ENCODE results near the gene GPC4.

Gene GPC4

DNA sequence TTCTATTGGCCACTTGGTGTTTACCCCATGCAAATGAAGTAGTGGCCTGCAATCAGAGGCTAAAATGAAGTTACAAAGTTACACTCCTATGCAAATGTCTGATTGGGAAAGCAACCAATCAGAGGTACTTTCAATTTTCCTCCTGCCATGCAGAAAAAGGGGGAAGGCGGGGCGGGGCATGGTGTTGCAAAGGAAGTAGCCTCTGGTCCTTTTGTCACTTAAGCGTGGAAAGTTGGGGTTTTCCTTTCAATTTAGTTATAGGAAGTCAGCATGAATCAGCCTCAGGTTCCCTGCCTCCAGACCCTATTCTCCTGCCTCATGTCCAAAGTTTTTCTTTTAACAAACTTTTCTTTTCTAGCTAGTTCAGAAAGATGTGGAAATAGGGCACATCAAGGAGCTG lies 69.3 kb downstream of the GPC4 start:
- Histone ChIP-seq H3K27ac (replicated peaks; ENCODE audit: low read length) (no peak overlapping the region), H3K36me3 (replicated peaks in 1 of 2; ENCODE audit: control insufficient read depth in 2 of 2, insufficient read depth in 2 of 2, low read length in 2 of 2) (no peaks in the 10 kb centered on the region), H3K4me1 (ENCODE audit: control insufficient read depth in 2 of 2, insufficient read depth in 1 of 2, low read depth in 1 of 2, low read length in 2 of 2) (peaks cover 0 to 4% of the 10 kb centered on the region in 2 donors), H4K91ac (ENCODE audit: low read depth, low read length, poor library complexity) (no peak overlapping the region), H2BK15ac (ENCODE audit: low read length) (no peak overlapping the region), H3K4me3 (ENCODE audit: low read length in 2 of 2) (no peak overlapping the region), H2AK5ac (ENCODE audit: low read depth, low read length) (no peak overlapping the region), H2AFZ (ENCODE audit: low read length) (no peak overlapping the region), H3K4ac (ENCODE audit: low read length) (no peak overlapping the region), H3K9me3 (replicated peaks in 1 of 2; ENCODE audit: control insufficient read depth in 2 of 2, insufficient read depth in 1 of 2, low read depth in 1 of 2, low read length in 2 of 2) (no peaks in the 10 kb centered on the region), H3K4me2 (ENCODE audit: insufficient read depth, low read length, poor library complexity, severe bottlenecking) (no peak overlapping the region), H3K27me3 (ENCODE audit: control insufficient read depth in 3 of 3, insufficient read depth in 3 of 3, low read depth in 1 of 3, low read length in 3 of 3) (no peaks in the 10 kb centered on the region), H3K14ac (ENCODE audit: low read length) (no peak overlapping the region), H2BK5ac (ENCODE audit: low read length) (no peak overlapping the region), H3K18ac (ENCODE audit: low read length) (no peak overlapping the region), H2BK12ac (ENCODE audit: low read length) (no peak overlapping the region), H4K8ac (ENCODE audit: low read depth, low read length) (no peak overlapping the region), H3K9ac (ENCODE audit: low read depth, low read length, poor library complexity) (no peak overlapping the region), H3K79me1 (ENCODE audit: low read depth, low read length) (no peaks in the 10 kb centered on the region), H3K23ac (ENCODE audit: low read depth, low read length, poor library complexity) (no peak overlapping the region), H2BK120ac (ENCODE audit: low read depth, low read length) (no peak overlapping the region)
- DNase-seq (ENCODE audit: low spot score): no peak
- WGBS, 2 donors (ENCODE audit: extremely low coverage in 2 of 2, insufficient read length in 2 of 2, insufficient replicate concordance in 1 of 2): no CpG with 5 or more reads among the region's 3 CpGs

DNA sequence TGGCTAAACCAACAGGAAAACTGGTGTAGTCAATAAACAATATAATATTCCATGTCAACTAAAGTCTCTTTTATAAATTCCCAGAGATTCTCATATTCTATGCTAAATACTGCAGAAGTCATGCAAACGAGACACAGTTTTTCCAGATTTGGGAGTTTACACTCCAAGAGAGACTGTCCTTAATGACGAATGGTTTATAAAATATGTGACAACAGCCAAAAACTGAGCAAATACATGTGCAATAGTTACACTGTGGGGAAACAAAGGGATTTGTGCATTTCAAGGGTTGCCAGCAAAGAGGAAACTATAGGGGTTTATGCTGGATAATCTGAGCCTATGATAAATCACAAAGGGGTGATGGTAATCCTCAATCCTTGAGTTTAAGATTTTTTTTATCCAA lies 75.7 kb downstream of the GPC4 start:
- H3K9me3 ChIP-seq (replicated peaks in 1 of 2; ENCODE audit: control insufficient read depth in 2 of 2, insufficient read depth in 1 of 2, low read depth in 1 of 2, low read length in 2 of 2): no peaks in the 10 kb centered on the region
- no peak overlapping the region for H2BK5ac ChIP-seq (ENCODE audit: low read length)
- no peaks in the 10 kb centered on the region for H3K27me3 ChIP-seq (ENCODE audit: control insufficient read depth in 3 of 3, insufficient read depth in 3 of 3, low read depth in 1 of 3, low read length in 3 of 3)
- peaks cover 0 to 3% of the 10 kb centered on the region in 2 donors for H3K4me1 ChIP-seq (ENCODE audit: control insufficient read depth in 2 of 2, insufficient read depth in 1 of 2, low read depth in 1 of 2, low read length in 2 of 2)
- no peak overlapping the region for H2AK5ac ChIP-seq (ENCODE audit: low read depth, low read length)
- no peak overlapping the region for H3K9ac ChIP-seq (ENCODE audit: low read depth, low read length, poor library complexity)
- no CpG with 5 or more reads among the region's 2 CpGs for WGBS, 2 donors (ENCODE audit: extremely low coverage in 2 of 2, insufficient read length in 2 of 2, insufficient replicate concordance in 1 of 2)
- H2BK15ac ChIP-seq (ENCODE audit: low read length): no peak overlapping the region
- H4K8ac ChIP-seq (ENCODE audit: low read depth, low read length): no peak overlapping the region
- H4K91ac ChIP-seq (ENCODE audit: low read depth, low read length, poor library complexity): no peak overlapping the region
- H3K18ac ChIP-seq (ENCODE audit: low read length): no peak overlapping the region
- no peak overlapping the region for H2BK120ac ChIP-seq (ENCODE audit: low read depth, low read length)
- H3K4ac ChIP-seq (ENCODE audit: low read length): no peak overlapping the region
- H2AFZ ChIP-seq (ENCODE audit: low read length): no peak overlapping the region
- no peak overlapping the region for H3K23ac ChIP-seq (ENCODE audit: low read depth, low read length, poor library complexity)
- H2BK12ac ChIP-seq (ENCODE audit: low read length): no peak overlapping the region
- no peak overlapping the region for H3K27ac ChIP-seq (replicated peaks; ENCODE audit: low read length)
- H3K4me3 ChIP-seq (ENCODE audit: low read length in 2 of 2): no peak overlapping the region
- peaks cover 0 to 20% of the 10 kb centered on the region in 2 donors for H3K36me3 ChIP-seq (replicated peaks in 1 of 2; ENCODE audit: control insufficient read depth in 2 of 2, insufficient read depth in 2 of 2, low read length in 2 of 2)
- no peaks in the 10 kb centered on the region for H3K79me1 ChIP-seq (ENCODE audit: low read depth, low read length)
- no peak overlapping the region for H3K4me2 ChIP-seq (ENCODE audit: insufficient read depth, low read length, poor library complexity, severe bottlenecking)
- H3K14ac ChIP-seq (ENCODE audit: low read length): no peak overlapping the region
- DNase-seq (ENCODE audit: low spot score): no peak

DNA sequence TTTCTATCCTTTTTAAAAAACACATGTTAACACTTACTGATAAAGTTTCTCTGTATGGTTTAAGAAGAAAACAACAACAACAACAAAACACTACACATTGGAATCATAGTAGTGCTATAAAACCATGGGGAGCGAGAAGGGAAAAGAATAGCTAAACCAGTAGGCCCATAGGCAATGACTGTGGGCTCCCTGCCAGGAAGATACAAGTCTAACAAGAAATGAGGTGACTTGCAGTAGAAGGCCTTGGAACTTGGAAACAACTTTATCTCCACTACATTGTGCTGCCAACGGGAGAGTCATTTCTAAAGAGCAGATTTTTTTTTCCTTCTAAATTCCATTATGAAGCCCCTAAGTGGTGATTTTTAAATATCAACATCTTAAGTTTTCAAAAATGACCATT lies 78.0 kb downstream of the GPC4 start:
- no peak overlapping the region for H3K9ac ChIP-seq (ENCODE audit: low read depth, low read length, poor library complexity)
- H2BK120ac ChIP-seq (ENCODE audit: low read depth, low read length): no peak overlapping the region
- H3K36me3 ChIP-seq (replicated peaks in 1 of 2; ENCODE audit: control insufficient read depth in 2 of 2, insufficient read depth in 2 of 2, low read length in 2 of 2): peaks cover 0 to 20% of the 10 kb centered on the region in 2 donors
- no peak overlapping the region for H3K23ac ChIP-seq (ENCODE audit: low read depth, low read length, poor library complexity)
- no peak overlapping the region for H4K8ac ChIP-seq (ENCODE audit: low read depth, low read length)
- no peak overlapping the region for H2BK5ac ChIP-seq (ENCODE audit: low read length)
- H3K4me2 ChIP-seq (ENCODE audit: insufficient read depth, low read length, poor library complexity, severe bottlenecking): no peak overlapping the region
- no peak overlapping the region for H3K14ac ChIP-seq (ENCODE audit: low read length)
- H2AFZ ChIP-seq (ENCODE audit: low read length): no peak overlapping the region
- H3K4ac ChIP-seq (ENCODE audit: low read length): no peak overlapping the region
- H3K4me3 ChIP-seq (ENCODE audit: low read length in 2 of 2): no peak overlapping the region
- no peak overlapping the region for H2BK15ac ChIP-seq (ENCODE audit: low read length)
- H3K27me3 ChIP-seq (ENCODE audit: control insufficient read depth in 3 of 3, insufficient read depth in 3 of 3, low read depth in 1 of 3, low read length in 3 of 3): no peaks in the 10 kb centered on the region
- no peak overlapping the region for H3K27ac ChIP-seq (replicated peaks; ENCODE audit: low read length)
- DNase-seq (ENCODE audit: low spot score): no peak
- no peak overlapping the region for H4K91ac ChIP-seq (ENCODE audit: low read depth, low read length, poor library complexity)
- H2BK12ac ChIP-seq (ENCODE audit: low read length): no peak overlapping the region
- no peak overlapping the region for H2AK5ac ChIP-seq (ENCODE audit: low read depth, low read length)
- no CpG with 5 or more reads among the region's 2 CpGs for WGBS, 2 donors (ENCODE audit: extremely low coverage in 2 of 2, insufficient read length in 2 of 2, insufficient replicate concordance in 1 of 2)
- no peaks in the 10 kb centered on the region for H3K9me3 ChIP-seq (replicated peaks in 1 of 2; ENCODE audit: control insufficient read depth in 2 of 2, insufficient read depth in 1 of 2, low read depth in 1 of 2, low read length in 2 of 2)
- H3K18ac ChIP-seq (ENCODE audit: low read length): no peak overlapping the region
- peaks cover 0 to 5% of the 10 kb centered on the region in 2 donors for H3K4me1 ChIP-seq (ENCODE audit: control insufficient read depth in 2 of 2, insufficient read depth in 1 of 2, low read depth in 1 of 2, low read length in 2 of 2)
- H3K79me1 ChIP-seq (ENCODE audit: low read depth, low read length): peaks cover 1% of the 10 kb centered on the region

DNA sequence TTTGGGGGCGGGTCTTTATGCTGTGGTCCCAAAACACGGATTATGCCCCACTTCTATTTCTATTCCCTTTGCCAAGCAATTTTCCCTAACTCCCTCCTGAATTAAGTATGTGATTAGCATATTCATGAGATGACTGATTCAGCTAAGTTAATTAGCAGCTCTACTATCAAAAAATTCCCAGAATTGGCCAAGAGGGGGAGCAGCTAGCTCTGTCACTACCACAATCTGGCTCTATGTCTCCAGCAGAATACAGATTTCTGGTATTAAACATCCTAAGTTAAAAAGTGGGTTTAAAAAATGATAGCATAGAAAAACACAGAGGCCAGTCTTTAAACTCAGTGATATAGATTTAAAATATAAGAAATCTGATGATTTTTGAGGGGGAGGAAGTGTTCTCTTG lies 80.3 kb downstream of the GPC4 start:
- DNase-seq (ENCODE audit: low spot score): no peak

More for the DNA sequence above, 80.3 kb downstream of the GPC4 start:
- Histone ChIP-seq H3K4me3 (ENCODE audit: low read length in 2 of 2) (no peak overlapping the region), H2BK120ac (ENCODE audit: low read depth, low read length) (no peak overlapping the region), H4K91ac (ENCODE audit: low read depth, low read length, poor library complexity) (no peak overlapping the region), H3K9me3 (replicated peaks in 1 of 2; ENCODE audit: control insufficient read depth in 2 of 2, insufficient read depth in 1 of 2, low read depth in 1 of 2, low read length in 2 of 2) (no peaks in the 10 kb centered on the region), H3K23ac (ENCODE audit: low read depth, low read length, poor library complexity) (no peak overlapping the region), H3K14ac (ENCODE audit: low read length) (no peak overlapping the region), H3K4ac (ENCODE audit: low read length) (no peak overlapping the region), H4K8ac (ENCODE audit: low read depth, low read length) (no peak overlapping the region), H2BK15ac (ENCODE audit: low read length) (no peak overlapping the region), H2AK5ac (ENCODE audit: low read depth, low read length) (no peak overlapping the region), H3K4me1 (ENCODE audit: control insufficient read depth in 2 of 2, insufficient read depth in 1 of 2, low read depth in 1 of 2, low read length in 2 of 2) (peaks cover 0 to 2% of the 10 kb centered on the region in 2 donors), H3K79me1 (ENCODE audit: low read depth, low read length) (peaks cover 2% of the 10 kb centered on the region), H3K18ac (ENCODE audit: low read length) (no peak overlapping the region), H3K4me2 (ENCODE audit: insufficient read depth, low read length, poor library complexity, severe bottlenecking) (no peak overlapping the region), H3K27ac (replicated peaks; ENCODE audit: low read length) (no peak overlapping the region), H2BK5ac (ENCODE audit: low read length) (no peak overlapping the region), H2BK12ac (ENCODE audit: low read length) (no peak overlapping the region), H3K9ac (ENCODE audit: low read depth, low read length, poor library complexity) (no peak overlapping the region), H3K36me3 (replicated peaks in 1 of 2; ENCODE audit: control insufficient read depth in 2 of 2, insufficient read depth in 2 of 2, low read length in 2 of 2) (peaks cover 0 to 20% of the 10 kb centered on the region in 2 donors), H2AFZ (ENCODE audit: low read length) (no peak overlapping the region), H3K27me3 (ENCODE audit: control insufficient read depth in 3 of 3, insufficient read depth in 3 of 3, low read depth in 1 of 3, low read length in 3 of 3) (no peaks in the 10 kb centered on the region)
- no CpG with 5 or more reads among the region's 2 CpGs for WGBS, 2 donors (ENCODE audit: extremely low coverage in 2 of 2, insufficient read length in 2 of 2, insufficient replicate concordance in 1 of 2)
